ENCODE data around the gene LRMDA. TPM values are rescaled to one million over a fixed set of nuclear protein-coding genes. Genes with fewer than 3 reads are reported as not detected.

The LRMDA gene
- total and polyA plus RNA-seq, 2 of the 13 experiments (the other 11 are each of a cell fraction or from before 2014, with no cell fraction given), result 13.4 to 22.0 TPM

DNA sequence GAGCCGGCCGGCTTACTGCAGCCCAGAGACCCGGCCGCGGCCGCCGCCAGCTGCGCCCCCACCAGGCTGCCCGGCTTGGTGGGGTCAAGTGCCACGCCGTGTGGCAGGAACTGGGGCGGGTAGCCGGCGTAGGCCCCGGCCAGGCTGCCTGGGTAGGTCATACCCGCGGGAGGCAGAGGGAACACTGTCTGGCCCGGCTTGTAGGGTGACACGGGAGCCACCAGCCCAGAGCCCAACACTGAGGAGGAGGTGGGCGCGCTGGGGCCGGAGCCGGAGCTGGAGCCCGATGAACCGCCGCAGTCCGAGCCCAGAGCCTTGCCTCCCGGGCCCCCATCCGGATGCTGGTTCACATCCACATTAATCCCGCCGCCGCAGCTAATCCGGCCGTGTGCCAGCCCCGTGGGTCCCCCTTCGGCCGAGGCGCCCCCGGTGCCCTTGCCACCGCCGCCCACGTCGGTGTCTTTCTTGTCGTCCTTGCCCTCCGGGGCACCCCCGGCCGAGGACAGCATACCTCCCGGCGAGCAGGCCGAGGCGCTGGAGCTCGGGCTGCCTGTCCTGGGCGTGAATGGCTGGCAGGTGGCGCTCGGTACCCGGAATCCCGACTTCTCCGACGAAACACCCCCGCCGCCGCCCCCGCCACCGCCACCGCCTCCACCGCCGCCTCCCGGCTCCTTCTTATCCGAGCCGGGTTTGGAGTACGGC, 31.8 kb upstream of the LRMDA start (continued):
- TF ChIP-seq PAWR (CRISPR knock-in tag; IDR thresholded peaks at IDR 0.05; ENCODE audit: borderline replicate concordance) (no peak), NR1H2 (CRISPR knock-in tag; IDR thresholded peaks at IDR 0.05; ENCODE audit: borderline replicate concordance, low read depth) (no peak), ZNF547 (CRISPR knock-in tag; IDR thresholded peaks at IDR 0.05) (no peak), ZNF746 (CRISPR knock-in tag; IDR thresholded peaks at IDR 0.05) (no peak), NFYB (CRISPR knock-in tag; IDR thresholded peaks at IDR 0.05) (no peak), TBX2 (CRISPR knock-in tag; IDR thresholded peaks at IDR 0.05; ENCODE audit: borderline replicate concordance) (no peak), ZSCAN21 (CRISPR knock-in tag; IDR thresholded peaks at IDR 0.05; ENCODE audit: borderline replicate concordance) (no peak; the same call in 1 of the 2 replicates), ASH2L (IDR thresholded peaks at IDR 0.05; ENCODE audit: insufficient read length, low read depth, low read length) (peak; percentile 39), GLI4 (CRISPR knock-in tag; IDR thresholded peaks at IDR 0.05; ENCODE audit: borderline replicate concordance) (peak; percentile 64; the same call in 1 of the 2 replicates), ONECUT2 (CRISPR knock-in tag; IDR thresholded peaks at IDR 0.05) (no peak)
- TF ChIP-seq, protein P1, sequence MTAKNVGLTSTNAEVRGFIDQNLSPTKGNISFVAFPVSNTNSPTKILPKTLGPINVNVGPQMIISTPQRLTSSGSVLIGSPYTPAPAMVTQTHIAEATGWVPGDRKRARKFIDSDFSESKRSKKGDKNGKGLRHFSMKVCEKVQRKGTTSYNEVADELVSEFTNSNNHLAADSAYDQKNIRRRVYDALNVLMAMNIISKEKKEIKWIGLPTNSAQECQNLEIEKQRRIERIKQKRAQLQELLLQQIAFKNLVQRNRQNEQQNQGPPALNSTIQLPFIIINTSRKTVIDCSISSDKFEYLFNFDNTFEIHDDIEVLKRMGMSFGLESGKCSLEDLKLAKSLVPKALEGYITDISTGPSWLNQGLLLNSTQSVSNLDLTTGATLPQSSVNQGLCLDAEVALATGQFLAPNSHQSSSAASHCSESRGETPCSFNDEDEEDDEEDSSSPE (CRISPR knock-in tag; IDR thresholded peaks at IDR 0.05), result no peak
- TF ChIP-seq, protein P2, sequence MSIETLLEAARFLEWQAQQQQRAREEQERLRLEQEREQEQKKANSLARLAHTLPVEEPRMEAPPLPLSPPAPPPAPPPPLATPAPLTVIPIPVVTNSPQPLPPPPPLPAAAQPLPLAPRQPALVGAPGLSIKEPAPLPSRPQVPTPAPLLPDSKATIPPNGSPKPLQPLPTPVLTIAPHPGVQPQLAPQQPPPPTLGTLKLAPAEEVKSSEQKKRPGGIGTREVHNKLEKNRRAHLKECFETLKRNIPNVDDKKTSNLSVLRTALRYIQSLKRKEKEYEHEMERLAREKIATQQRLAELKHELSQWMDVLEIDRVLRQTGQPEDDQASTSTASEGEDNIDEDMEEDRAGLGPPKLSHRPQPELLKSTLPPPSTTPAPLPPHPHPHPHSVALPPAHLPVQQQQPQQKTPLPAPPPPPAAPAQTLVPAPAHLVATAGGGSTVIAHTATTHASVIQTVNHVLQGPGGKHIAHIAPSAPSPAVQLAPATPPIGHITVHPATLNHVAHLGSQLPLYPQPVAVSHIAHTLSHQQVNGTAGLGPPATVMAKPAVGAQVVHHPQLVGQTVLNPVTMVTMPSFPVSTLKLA (IDR thresholded peaks at IDR 0.05), result no peak
- TF ChIP-seq, protein P3, sequence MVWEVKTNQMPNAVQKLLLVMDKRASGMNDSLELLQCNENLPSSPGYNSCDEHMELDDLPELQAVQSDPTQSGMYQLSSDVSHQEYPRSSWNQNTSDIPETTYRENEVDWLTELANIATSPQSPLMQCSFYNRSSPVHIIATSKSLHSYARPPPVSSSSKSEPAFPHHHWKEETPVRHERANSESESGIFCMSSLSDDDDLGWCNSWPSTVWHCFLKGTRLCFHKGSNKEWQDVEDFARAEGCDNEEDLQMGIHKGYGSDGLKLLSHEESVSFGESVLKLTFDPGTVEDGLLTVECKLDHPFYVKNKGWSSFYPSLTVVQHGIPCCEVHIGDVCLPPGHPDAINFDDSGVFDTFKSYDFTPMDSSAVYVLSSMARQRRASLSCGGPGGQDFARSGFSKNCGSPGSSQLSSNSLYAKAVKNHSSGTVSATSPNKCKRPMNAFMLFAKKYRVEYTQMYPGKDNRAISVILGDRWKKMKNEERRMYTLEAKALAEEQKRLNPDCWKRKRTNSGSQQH (CRISPR knock-in tag; IDR thresholded peaks at IDR 0.05; ENCODE audit: low read depth), result no peak
- TF ChIP-seq, protein P4, sequence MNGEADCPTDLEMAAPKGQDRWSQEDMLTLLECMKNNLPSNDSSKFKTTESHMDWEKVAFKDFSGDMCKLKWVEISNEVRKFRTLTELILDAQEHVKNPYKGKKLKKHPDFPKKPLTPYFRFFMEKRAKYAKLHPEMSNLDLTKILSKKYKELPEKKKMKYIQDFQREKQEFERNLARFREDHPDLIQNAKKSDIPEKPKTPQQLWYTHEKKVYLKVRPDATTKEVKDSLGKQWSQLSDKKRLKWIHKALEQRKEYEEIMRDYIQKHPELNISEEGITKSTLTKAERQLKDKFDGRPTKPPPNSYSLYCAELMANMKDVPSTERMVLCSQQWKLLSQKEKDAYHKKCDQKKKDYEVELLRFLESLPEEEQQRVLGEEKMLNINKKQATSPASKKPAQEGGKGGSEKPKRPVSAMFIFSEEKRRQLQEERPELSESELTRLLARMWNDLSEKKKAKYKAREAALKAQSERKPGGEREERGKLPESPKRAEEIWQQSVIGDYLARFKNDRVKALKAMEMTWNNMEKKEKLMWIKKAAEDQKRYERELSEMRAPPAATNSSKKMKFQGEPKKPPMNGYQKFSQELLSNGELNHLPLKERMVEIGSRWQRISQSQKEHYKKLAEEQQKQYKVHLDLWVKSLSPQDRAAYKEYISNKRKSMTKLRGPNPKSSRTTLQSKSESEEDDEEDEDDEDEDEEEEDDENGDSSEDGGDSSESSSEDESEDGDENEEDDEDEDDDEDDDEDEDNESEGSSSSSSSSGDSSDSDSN (CRISPR knock-in tag; IDR thresholded peaks at IDR 0.05), result peak; percentile 49; the same call in 1 of the 2 replicates
- TF ChIP-seq, protein P5, sequence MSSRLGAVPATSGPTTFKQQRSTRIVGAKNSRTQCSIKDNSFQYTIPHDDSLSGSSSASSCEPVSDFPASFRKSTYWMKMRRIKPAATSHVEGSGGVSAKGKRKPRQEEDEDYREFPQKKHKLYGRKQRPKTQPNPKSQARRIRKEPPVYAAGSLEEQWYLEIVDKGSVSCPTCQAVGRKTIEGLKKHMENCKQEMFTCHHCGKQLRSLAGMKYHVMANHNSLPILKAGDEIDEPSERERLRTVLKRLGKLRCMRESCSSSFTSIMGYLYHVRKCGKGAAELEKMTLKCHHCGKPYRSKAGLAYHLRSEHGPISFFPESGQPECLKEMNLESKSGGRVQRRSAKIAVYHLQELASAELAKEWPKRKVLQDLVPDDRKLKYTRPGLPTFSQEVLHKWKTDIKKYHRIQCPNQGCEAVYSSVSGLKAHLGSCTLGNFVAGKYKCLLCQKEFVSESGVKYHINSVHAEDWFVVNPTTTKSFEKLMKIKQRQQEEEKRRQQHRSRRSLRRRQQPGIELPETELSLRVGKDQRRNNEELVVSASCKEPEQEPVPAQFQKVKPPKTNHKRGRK (CRISPR knock-in tag; IDR thresholded peaks at IDR 0.05), result 0 out of 2 replicates have a peak, but pooled peaks have one; percentile 36
- TF ChIP-seq, protein P6, sequence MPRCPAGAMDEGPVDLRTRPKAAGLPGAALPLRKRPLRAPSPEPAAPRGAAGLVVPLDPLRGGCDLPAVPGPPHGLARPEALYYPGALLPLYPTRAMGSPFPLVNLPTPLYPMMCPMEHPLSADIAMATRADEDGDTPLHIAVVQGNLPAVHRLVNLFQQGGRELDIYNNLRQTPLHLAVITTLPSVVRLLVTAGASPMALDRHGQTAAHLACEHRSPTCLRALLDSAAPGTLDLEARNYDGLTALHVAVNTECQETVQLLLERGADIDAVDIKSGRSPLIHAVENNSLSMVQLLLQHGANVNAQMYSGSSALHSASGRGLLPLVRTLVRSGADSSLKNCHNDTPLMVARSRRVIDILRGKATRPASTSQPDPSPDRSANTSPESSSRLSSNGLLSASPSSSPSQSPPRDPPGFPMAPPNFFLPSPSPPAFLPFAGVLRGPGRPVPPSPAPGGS (CRISPR knock-in tag; IDR thresholded peaks at IDR 0.05), result peak; percentile 60; the same call in 1 of the 2 replicates
- TF ChIP-seq, protein P7, sequence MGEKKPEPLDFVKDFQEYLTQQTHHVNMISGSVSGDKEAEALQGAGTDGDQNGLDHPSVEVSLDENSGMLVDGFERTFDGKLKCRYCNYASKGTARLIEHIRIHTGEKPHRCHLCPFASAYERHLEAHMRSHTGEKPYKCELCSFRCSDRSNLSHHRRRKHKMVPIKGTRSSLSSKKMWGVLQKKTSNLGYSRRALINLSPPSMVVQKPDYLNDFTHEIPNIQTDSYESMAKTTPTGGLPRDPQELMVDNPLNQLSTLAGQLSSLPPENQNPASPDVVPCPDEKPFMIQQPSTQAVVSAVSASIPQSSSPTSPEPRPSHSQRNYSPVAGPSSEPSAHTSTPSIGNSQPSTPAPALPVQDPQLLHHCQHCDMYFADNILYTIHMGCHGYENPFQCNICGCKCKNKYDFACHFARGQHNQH (CRISPR knock-in tag; IDR thresholded peaks at IDR 0.05), result 0 out of 2 replicates have a peak, but pooled peaks have one; percentile 19

Measured in HepG2 (cell line).